B cell (primary cell): ENCODE data around the gene NANOGP8.

Experiments
- CTCF ChIP-seq: fragments of 200-600 bp; IDR thresholded peaks from one replicate; pipeline ENCODE4 v1.8.0; 2022; ENCODE audit warnings: antibody characterized with exemption, mild to moderate bottlenecking
- EZH2 ChIP-seq: IDR thresholded peaks from 2 replicates; pipeline ENCODE4 v1.6.1; 2012; ENCODE audit warnings: borderline replicate concordance, low read depth, mild to moderate bottlenecking, moderate library complexity, low read length; ENCODE audit not compliant: insufficient read depth, poor library complexity, severe bottlenecking

GRCh38 chr15:35123743-35124142 is 38.6 kb upstream of the NANOGP8 start:
- TF ChIP-seq CTCF (no peak), EZH2 (no peak)
